Measurements from ENCODE around the gene SLX4IP. TPM values are rescaled to one million over a fixed set of nuclear protein-coding genes. Genes with fewer than 3 reads are reported as not detected.

SLX4IP gene
- total and polyA plus RNA-seq, 2 of the 13 experiments (the other 11 are each of a cell fraction or from before 2014, with no cell fraction given), result 3.6 to 7.3 TPM

DNA sequence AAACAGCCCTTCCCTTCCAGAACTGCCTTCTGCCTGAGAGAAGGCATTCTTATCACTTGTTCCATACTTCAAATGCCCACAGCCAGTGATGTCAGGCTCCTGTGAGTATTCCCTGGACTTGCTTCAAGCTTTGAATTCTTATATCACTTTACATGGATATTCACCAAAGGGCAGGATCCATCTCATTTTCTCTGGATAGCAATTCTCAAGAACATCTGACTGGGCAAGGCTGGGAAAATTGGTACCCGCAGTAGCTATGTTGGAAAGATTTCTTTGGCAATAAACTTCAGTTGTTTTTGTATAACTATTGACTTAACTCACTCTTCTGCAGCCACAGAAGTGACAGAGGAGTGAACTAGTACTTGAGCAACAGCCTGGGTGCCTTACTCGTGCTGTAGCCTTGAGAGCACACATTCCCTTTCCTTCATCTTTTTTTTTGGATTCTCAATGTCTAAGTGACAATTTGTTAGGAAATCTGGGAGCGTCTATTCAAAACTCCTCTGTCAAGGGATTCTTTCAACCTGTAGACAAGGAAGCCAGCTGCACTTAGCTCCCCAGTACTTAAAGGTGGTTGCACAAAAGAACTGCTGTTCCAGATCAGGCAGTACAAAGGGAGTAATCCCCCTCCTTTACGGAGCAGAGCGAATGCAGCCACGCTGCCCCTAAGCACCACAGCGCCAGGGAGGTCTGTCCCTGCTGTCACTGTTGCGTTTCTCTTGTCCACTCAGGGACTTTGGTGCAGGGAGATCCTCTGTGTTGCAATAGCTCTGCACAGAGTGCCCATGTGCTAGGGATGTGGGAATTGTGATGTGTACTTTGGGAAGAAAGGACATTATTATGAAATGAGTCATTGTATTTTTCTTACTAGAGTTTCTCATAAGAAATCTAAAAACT, 169.1 kb downstream of the SLX4IP start (continued):
- TF ChIP-seq, protein P1, sequence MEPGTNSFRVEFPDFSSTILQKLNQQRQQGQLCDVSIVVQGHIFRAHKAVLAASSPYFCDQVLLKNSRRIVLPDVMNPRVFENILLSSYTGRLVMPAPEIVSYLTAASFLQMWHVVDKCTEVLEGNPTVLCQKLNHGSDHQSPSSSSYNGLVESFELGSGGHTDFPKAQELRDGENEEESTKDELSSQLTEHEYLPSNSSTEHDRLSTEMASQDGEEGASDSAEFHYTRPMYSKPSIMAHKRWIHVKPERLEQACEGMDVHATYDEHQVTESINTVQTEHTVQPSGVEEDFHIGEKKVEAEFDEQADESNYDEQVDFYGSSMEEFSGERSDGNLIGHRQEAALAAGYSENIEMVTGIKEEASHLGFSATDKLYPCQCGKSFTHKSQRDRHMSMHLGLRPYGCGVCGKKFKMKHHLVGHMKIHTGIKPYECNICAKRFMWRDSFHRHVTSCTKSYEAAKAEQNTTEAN (CRISPR knock-in tag; conservative IDR thresholded peaks at IDR 0.05), result peak; percentile 91; the same call in 1 of the 2 replicates

DNA sequence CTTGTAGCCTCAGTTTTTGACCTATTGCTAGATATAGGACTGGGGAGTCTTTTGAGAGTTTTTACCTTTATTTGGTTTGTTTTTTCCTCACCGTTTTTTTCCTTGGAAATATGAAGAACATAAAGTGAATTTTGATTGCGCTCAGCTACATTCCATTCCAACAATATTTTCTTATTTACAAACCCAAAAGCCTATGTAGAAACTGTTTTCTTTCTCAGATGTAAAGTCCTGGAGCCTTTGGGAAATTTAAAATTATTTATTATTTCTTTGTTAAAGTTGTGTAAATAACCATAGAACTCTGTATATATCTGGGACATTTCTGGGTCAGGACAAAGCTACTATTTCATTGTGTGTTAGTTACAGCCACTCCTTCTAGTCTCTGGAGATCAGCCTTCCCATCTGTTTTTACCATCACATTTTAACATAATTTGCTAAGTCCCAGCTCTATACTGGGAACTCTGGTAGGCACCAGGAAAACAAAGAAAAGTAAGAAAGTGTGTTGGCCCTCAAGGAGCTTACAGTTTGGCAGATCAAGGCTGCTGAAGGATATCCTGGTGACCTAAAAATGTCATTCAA, 169.8 kb downstream of the SLX4IP start:
- no TSS peak for BruUV-seq (replicated peaks)
- H4K20me1 ChIP-seq (ENCODE audit: insufficient read depth, low read length), result no peaks in the 10 kb centered on the region
- FAIRE-seq, result no peak
- H3K79me2 ChIP-seq (ENCODE audit: insufficient read depth, low read length), result no peaks in the 10 kb centered on the region
- H3K9me3 ChIP-seq (ENCODE audit: low read length), result no peaks in the 10 kb centered on the region
- no peak overlapping the region for H2AFZ ChIP-seq (ENCODE audit: low read length)
- no peaks in the 10 kb centered on the region for H3K27me3 ChIP-seq (ENCODE audit: control insufficient read depth in 1 of 2, insufficient read depth in 2 of 2, low read length in 2 of 2)
- ChIA-PET CTCF (ENCODE audit: low intra/inter-chr PET ratio, low total read pairs) (no interaction called here), POLR2A (interaction anchor here (0.8 to 4.3 kb wide), 9 partner anchors 10 to 170 kb away, joined by 3 to 43 read pairs (median 4); partner anchors contain the start of genes JAG1, MKKS and SLX4IP)
- in situ Hi-C loops (cut with HindIII; ENCODE audit: extremely low pct_ligation_motif_present, low pct_unique_long_range_greater_than_20kb), result no loop called here
- intact Hi-C loops (cut with micrococcal nuclease; ENCODE audit: unreplicated experiment), result loop anchor here (1.0 to 2.0 kb wide), 3 partner anchors 40 to 66 kb away; no protein-coding TSS in a partner anchor
- H3K4me1 ChIP-seq (ENCODE audit: insufficient read depth, low read length), result peaks cover 28% of the 10 kb centered on the region
- 71% methylated on average over 2 of the region's 2 CpGs for WGBS (ENCODE audit: low lambda C conversion rate)
- ATAC-seq, result no peak
- peaks cover 4 to 7% of the 10 kb centered on the region in 2 experiments for H3K36me3 ChIP-seq (replicated peaks in 1 of 2; ENCODE audit: control insufficient read depth in 1 of 2, insufficient read depth in 2 of 2, low read length in 2 of 2)
- H3K4me3 ChIP-seq (replicated peaks in 1 of 3; ENCODE audit: insufficient read depth in 1 of 3, low read depth in 2 of 3, low read length in 3 of 3), result no peak overlapping the region
- no peak overlapping the region for H3K9ac ChIP-seq (ENCODE audit: insufficient read depth, low read depth, low read length)
- peak overlapping the region; percentile 76 for H3K27ac ChIP-seq (ENCODE audit: extremely low read length, insufficient read depth, low read length)
- H3K4me2 ChIP-seq (ENCODE audit: low read depth, low read length), result peak overlapping the region; percentile 75
- no peak for DNase-seq (ENCODE audit: low spot score)
- TF ChIP-seq, protein P2, sequence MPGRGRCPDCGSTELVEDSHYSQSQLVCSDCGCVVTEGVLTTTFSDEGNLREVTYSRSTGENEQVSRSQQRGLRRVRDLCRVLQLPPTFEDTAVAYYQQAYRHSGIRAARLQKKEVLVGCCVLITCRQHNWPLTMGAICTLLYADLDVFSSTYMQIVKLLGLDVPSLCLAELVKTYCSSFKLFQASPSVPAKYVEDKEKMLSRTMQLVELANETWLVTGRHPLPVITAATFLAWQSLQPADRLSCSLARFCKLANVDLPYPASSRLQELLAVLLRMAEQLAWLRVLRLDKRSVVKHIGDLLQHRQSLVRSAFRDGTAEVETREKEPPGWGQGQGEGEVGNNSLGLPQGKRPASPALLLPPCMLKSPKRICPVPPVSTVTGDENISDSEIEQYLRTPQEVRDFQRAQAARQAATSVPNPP (CRISPR knock-in tag; IDR thresholded peaks at IDR 0.05), result no peak
- TF ChIP-seq ZNF749 (CRISPR knock-in tag; IDR thresholded peaks at IDR 0.05; ENCODE audit: borderline replicate concordance) (0 out of 2 replicates have a peak, but pooled peaks have one; percentile 9), ELF4 (CRISPR knock-in tag; IDR thresholded peaks at IDR 0.05; ENCODE audit: borderline replicate concordance) (0 out of 2 replicates have a peak, but pooled peaks have one; percentile 16), SOX5 (CRISPR knock-in tag; IDR thresholded peaks at IDR 0.05; ENCODE audit: borderline replicate concordance) (no peak), RBAK (CRISPR knock-in tag; IDR thresholded peaks at IDR 0.05) (peak; percentile 10; the same call in 1 of the 2 replicates), MED13 (CRISPR knock-in tag; IDR thresholded peaks at IDR 0.05) (no peak), CHD4 (IDR thresholded peaks at IDR 0.05; ENCODE audit: borderline replicate concordance, low read length) (peak; percentile 74; the same call in 1 of the 2 replicates), ZNF557 (CRISPR knock-in tag; IDR thresholded peaks at IDR 0.05) (no peak), ZSCAN12 (CRISPR knock-in tag; IDR thresholded peaks at IDR 0.05) (no peak)
- TF ChIP-seq, protein P3, sequence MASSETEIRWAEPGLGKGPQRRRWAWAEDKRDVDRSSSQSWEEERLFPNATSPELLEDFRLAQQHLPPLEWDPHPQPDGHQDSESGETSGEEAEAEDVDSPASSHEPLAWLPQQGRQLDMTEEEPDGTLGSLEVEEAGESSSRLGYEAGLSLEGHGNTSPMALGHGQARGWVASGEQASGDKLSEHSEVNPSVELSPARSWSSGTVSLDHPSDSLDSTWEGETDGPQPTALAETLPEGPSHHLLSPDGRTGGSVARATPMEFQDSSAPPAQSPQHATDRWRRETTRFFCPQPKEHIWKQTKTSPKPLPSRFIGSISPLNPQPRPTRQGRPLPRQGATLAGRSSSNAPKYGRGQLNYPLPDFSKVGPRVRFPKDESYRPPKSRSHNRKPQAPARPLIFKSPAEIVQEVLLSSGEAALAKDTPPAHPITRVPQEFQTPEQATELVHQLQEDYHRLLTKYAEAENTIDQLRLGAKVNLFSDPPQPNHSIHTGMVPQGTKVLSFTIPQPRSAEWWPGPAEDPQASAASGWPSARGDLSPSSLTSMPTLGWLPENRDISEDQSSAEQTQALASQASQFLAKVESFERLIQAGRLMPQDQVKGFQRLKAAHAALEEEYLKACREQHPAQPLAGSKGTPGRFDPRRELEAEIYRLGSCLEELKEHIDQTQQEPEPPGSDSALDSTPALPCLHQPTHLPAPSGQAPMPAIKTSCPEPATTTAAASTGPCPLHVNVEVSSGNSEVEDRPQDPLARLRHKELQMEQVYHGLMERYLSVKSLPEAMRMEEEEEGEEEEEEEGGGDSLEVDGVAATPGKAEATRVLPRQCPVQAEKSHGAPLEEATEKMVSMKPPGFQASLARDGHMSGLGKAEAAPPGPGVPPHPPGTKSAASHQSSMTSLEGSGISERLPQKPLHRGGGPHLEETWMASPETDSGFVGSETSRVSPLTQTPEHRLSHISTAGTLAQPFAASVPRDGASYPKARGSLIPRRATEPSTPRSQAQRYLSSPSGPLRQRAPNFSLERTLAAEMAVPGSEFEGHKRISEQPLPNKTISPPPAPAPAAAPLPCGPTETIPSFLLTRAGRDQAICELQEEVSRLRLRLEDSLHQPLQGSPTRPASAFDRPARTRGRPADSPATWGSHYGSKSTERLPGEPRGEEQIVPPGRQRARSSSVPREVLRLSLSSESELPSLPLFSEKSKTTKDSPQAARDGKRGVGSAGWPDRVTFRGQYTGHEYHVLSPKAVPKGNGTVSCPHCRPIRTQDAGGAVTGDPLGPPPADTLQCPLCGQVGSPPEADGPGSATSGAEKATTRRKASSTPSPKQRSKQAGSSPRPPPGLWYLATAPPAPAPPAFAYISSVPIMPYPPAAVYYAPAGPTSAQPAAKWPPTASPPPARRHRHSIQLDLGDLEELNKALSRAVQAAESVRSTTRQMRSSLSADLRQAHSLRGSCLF (CRISPR knock-in tag; IDR thresholded peaks at IDR 0.05; ENCODE audit: borderline replicate concordance), result 0 out of 2 replicates have a peak, but pooled peaks have one; percentile 40
